Measurements from ENCODE around the gene BICD2.
A peak's percentile ranks its signal among the peaks of the same experiment; 100 is the strongest.

The BICD2 gene

GRCh38 chr9:92706218-92706940 is 58.3 kb downstream of the BICD2 start:
- H3K4me3 ChIP-seq (ENCODE audit: low read length), result no peak overlapping the region
- DNase-seq (ENCODE audit: low read depth), result no peak
- peak; percentile 46 for TF ChIP-seq CTCF (conservative IDR thresholded peaks at IDR 0.05; ENCODE audit: low read depth, low read length)

- H3K4me3 ChIP-seq (ENCODE audit: low read length), result no peak overlapping the region
- no peak for TF ChIP-seq CTCF (conservative IDR thresholded peaks at IDR 0.05; ENCODE audit: low read depth, low read length)
- DNase-seq (ENCODE audit: low read depth), result no peak
These were observed 60.1 kb downstream of the BICD2 start for GRCh38 chr9:92704528-92704927.

GRCh38 chr9:92696619-92697018 is 68.0 kb downstream of the BICD2 start:
- DNase-seq (ENCODE audit: low read depth), result no peak
- no peak overlapping the region for H3K4me3 ChIP-seq (ENCODE audit: low read length)
- no peak for TF ChIP-seq CTCF (conservative IDR thresholded peaks at IDR 0.05; ENCODE audit: low read depth, low read length)

GRCh38 chr9:92686954-92687353 is 77.7 kb downstream of the BICD2 start:
- DNase-seq (ENCODE audit: low read depth), result no peak
- no peak overlapping the region for H3K4me3 ChIP-seq (ENCODE audit: low read length)
- TF ChIP-seq CTCF (conservative IDR thresholded peaks at IDR 0.05; ENCODE audit: low read depth, low read length), result peak; percentile 28

GRCh38 chr9:92685022-92685421 is 79.6 kb downstream of the BICD2 start:
- no peak for TF ChIP-seq CTCF (conservative IDR thresholded peaks at IDR 0.05; ENCODE audit: low read depth, low read length)
- no peak overlapping the region for H3K4me3 ChIP-seq (ENCODE audit: low read length)
- DNase-seq (ENCODE audit: low read depth), result no peak

GRCh38 chr9:92682269-92682668 is 82.4 kb downstream of the BICD2 start:
- H3K4me3 ChIP-seq (ENCODE audit: low read length), result no peak overlapping the region
- TF ChIP-seq CTCF (conservative IDR thresholded peaks at IDR 0.05; ENCODE audit: low read depth, low read length), result no peak
- DNase-seq (ENCODE audit: low read depth), result no peak
